Spleen (tissue), 11 donors: ENCODE data around the gene LRRC3. TPM values are rescaled to one million over a fixed set of nuclear protein-coding genes. Genes with fewer than 3 reads are reported as not detected.

ENCODE experiments used
- DNase-seq: peaks from one replicate; pipeline ENCODE4 v3.0.0-alpha.2; 2020
- H3K27ac ChIP-seq, 8 donors: fragments of 200-600 bp; sonication (generic) in 7 of 8; 1 replicate in 4 of 8; 2 replicates in 4 of 8; pipeline versions ENCODE4 v1.5.0 to v1.8.0; 2016 to 2021; ENCODE audit warnings: inconsistent platforms in 4 of 8, mild to moderate bottlenecking in 4 of 8, moderate library complexity in 1 of 8
- H3K27me3 ChIP-seq, 7 donors: fragments of 200-600 bp; sonication (generic) in 6 of 7; replicated peaks in 1 of 7; 1 replicate in 4 of 7; 2 replicates in 3 of 7; pipeline versions ENCODE4 v1.5.0 to v1.8.0; 2016 to 2021; ENCODE audit warnings: inconsistent platforms in 3 of 7, mild to moderate bottlenecking in 1 of 7
- H3K36me3 ChIP-seq, 6 donors: fragments of 200-600 bp; sonication (generic) in 5 of 6; 1 replicate in 4 of 6; 2 replicates in 2 of 6; pipeline versions ENCODE4 v1.5.0 to v1.8.0; 2016 to 2021; ENCODE audit warnings: inconsistent platforms in 2 of 6
- H3K4me1 ChIP-seq, 6 donors: fragments of 200-600 bp; sonication (generic) in 5 of 6; 1 replicate in 3 of 6; 2 replicates in 3 of 6; pipeline versions ENCODE4 v1.5.0 to v1.8.0; 2016 to 2021; ENCODE audit warnings: inconsistent platforms in 3 of 6
- H3K4me3 ChIP-seq, 8 donors: fragments of 200-600 bp; sonication (generic) in 7 of 8; 1 replicate in 4 of 8; 2 replicates in 4 of 8; pipeline versions ENCODE4 v1.5.0 to v1.8.0; 2016 to 2021; ENCODE audit warnings: inconsistent platforms in 4 of 8, mild to moderate bottlenecking in 4 of 8, moderate library complexity in 2 of 8
- H3K9me3 ChIP-seq, 8 donors: fragments of 200-600 bp; sonication (generic) in 7 of 8; 1 replicate in 4 of 8; 2 replicates in 4 of 8; pipeline versions ENCODE4 v1.5.0 to v1.8.0; 2016 to 2021; ENCODE audit warnings: inconsistent platforms in 4 of 8
- CTCF ChIP-seq, 11 experiments: fragments of 200-600 bp in 7 of 11; fragments of 450-650 bp in 4 of 11; sonication (generic) in 4 of 11; IDR thresholded peaks in 8 of 11; conservative IDR thresholded peaks in 3 of 11; 1 replicate in 7 of 11; 2 replicates in 4 of 11; pipeline versions ENCODE4 v1.4.0 to v1.8.0; 2016 to 2021; ENCODE audit warnings: antibody characterized with exemption in 11 of 11, inconsistent platforms in 4 of 11, mild to moderate bottlenecking in 1 of 11
- POLR2A ChIP-seq, 3 donors: fragments of 450-650 bp; IDR thresholded peaks; one replicate each; pipeline ENCODE4 v1.5.1; 2017; ENCODE audit warnings: antibody characterized with exemption in 3 of 3, mild to moderate bottlenecking in 1 of 3
- POLR2AphosphoS5 ChIP-seq, 3 donors: sonication (generic); formaldehyde crosslinking; IDR thresholded peaks; one replicate each; pipeline ENCODE4 v1.5.1; 2017; ENCODE audit warnings: antibody characterized with exemption in 3 of 3
- WGBS, 5 donors: extraction: QIAGEN DNeasy Blood & Tissue Kit in 3 of 5; methylation state at CpG; one replicate each; pipeline versions ENCODE4 v1.1.5 to v1.1.7; 2013 to 2018; 5-methylcytosine and 5-hydroxymethylcytosine counted together
- intact Hi-C: fragments of 100-400 bp; cut with DNase I; formaldehyde crosslinking; loops from one replicate; pipeline ENCODE4 v1.15.0; 2023; ENCODE audit warnings: low total_unique reads
- polyA plus RNA-seq, 3 donors: library from polyadenylated mRNA; stranded (reverse); fragments of 200-250 nt; gene quantifications; one replicate each; pipeline ENCODE4 v1.2.1, GENCODE V29; 2013
- total RNA-seq, 7 donors: library from RNA; depleted of rRNA in 3 of 7; stranded (reverse); fragments of >200 nt in 3 of 7; fragmentation: NEBNext Ultra II Directional in 4 of 7; extraction: Animal tissue kit (Norgen Biotek cat#: 25700) in 4 of 7; gene quantifications; one replicate each; pipeline versions ENCODE4 v1.1.0 to v1.2.1, GENCODE V29; 2016 to 2021
- donor health status: healthy with polysubstance abuse.
- donor health status: DM: no; HTN: no; CAD: no; lungs with moderate emphysema.
- donor health status: DM: no; HTN: no; CAD: no.
- donor health status: Bipolar disorder and iron deficiency.
- donor health status: healthy.
- donor health status: DM: no; HTN: no; CAD: no.
- donor health status: DM: yes; HTN: yes; CAD: no.

The LRRC3 gene
- total and polyA plus RNA-seq, 10 donors: 0.24 to 4.9 (median 2.5) TPM

- H3K27ac ChIP-seq: no peak overlapping the region
- WGBS, 5 donors: 79 to 96% (median 93%) methylated on average over 5 of the region's 5 CpGs
- DNase-seq: no peak
- H3K4me1 ChIP-seq: peaks cover 5 to 18% (median 12%) of the 10 kb centered on the region in 6 donors
- intact Hi-C loops: no loop called here
- H3K36me3 ChIP-seq: peaks cover 0 to 4% (median 0%) of the 10 kb centered on the region in 6 donors
- H3K27me3 ChIP-seq: peaks cover 0 to 31% (median 0%) of the 10 kb centered on the region in 7 donors
- TF ChIP-seq CTCF (IDR thresholded peaks at IDR 0.05 in 8 of 11, conservative IDR thresholded peaks at IDR 0.05 in 3 of 11) (no peak), POLR2A (IDR thresholded peaks at IDR 0.05) (no peak), POLR2AphosphoS5 (IDR thresholded peaks at IDR 0.05) (no peak)
- H3K9me3 ChIP-seq: peaks cover 0 to 21% (median 18%) of the 10 kb centered on the region in 8 donors
- no peak overlapping the region for H3K4me3 ChIP-seq
Measured at GRCh38 chr21:44454058-44454457, 1.3 kb upstream of the LRRC3 start.

GRCh38 chr21:44455524-44456213 lies 359 bp downstream of the LRRC3 start:
- intact Hi-C loops: no loop called here
- Histone ChIP-seq H3K4me3 (peak overlapping the region; percentile 71 to 92 (median 76)), H3K36me3 (peaks cover 0 to 4% (median 0%) of the 10 kb centered on the region in 6 donors), H3K27me3 (peaks cover 0 to 15% (median 0%) of the 10 kb centered on the region in 7 donors), H3K27ac (peak overlapping the region in 4 of 8 donors; percentile 41 to 66 (median 52)), H3K9me3 (peaks cover 0 to 21% (median 18%) of the 10 kb centered on the region in 8 donors), H3K4me1 (peaks cover 5 to 18% (median 12%) of the 10 kb centered on the region in 6 donors)
- 1 to 3% (median 2%) methylated on average over 29 to 72 of the region's 72 CpGs for WGBS, 5 donors
- peak; percentile 89 for DNase-seq
- TF ChIP-seq POLR2AphosphoS5 (IDR thresholded peaks at IDR 0.05): peak in 1 of 3 donors; percentile 36
- peak in 2 of 11 experiments; percentile 15 to 20 for TF ChIP-seq CTCF (IDR thresholded peaks at IDR 0.05 in 8 of 11, conservative IDR thresholded peaks at IDR 0.05 in 3 of 11)
- TF ChIP-seq POLR2A (IDR thresholded peaks at IDR 0.05): no peak

- H3K4me1 ChIP-seq: peaks cover 5 to 18% (median 12%) of the 10 kb centered on the region in 6 donors
- intact Hi-C loops: no loop called here
- peak; percentile 78 for DNase-seq
- TF ChIP-seq POLR2A (IDR thresholded peaks at IDR 0.05) (no peak), POLR2AphosphoS5 (IDR thresholded peaks at IDR 0.05) (no peak), CTCF (IDR thresholded peaks at IDR 0.05 in 8 of 11, conservative IDR thresholded peaks at IDR 0.05 in 3 of 11) (no peak)
- peak overlapping the region; percentile 71 to 92 (median 76) for H3K4me3 ChIP-seq
- H3K27me3 ChIP-seq: peaks cover 0 to 11% (median 0%) of the 10 kb centered on the region in 7 donors
- H3K27ac ChIP-seq: peak overlapping the region in 1 of 8 donors; percentile 66
- peaks cover 0 to 21% (median 18%) of the 10 kb centered on the region in 8 donors for H3K9me3 ChIP-seq
- WGBS, 5 donors: 82 to 88% (median 84%) methylated on average over 30 to 35 of the region's 35 CpGs
- peaks cover 0 to 4% (median 0%) of the 10 kb centered on the region in 6 donors for H3K36me3 ChIP-seq
Measured at GRCh38 chr21:44456214-44456914, 1.1 kb downstream of the LRRC3 start.
